NT2/D1 (cell line): ENCODE data around the gene HIRA.

Source experiments
- YY1 ChIP-seq: IDR thresholded peaks from 2 replicates; pipeline ENCODE4 v1.6.1; 2011; ENCODE audit not compliant: insufficient read length, insufficient read depth
- ZNF274 ChIP-seq: IDR thresholded peaks from 2 replicates; pipeline ENCODE4 v1.6.1; 2011; ENCODE audit warnings: mild to moderate bottlenecking, low read depth, low read length

DNA sequence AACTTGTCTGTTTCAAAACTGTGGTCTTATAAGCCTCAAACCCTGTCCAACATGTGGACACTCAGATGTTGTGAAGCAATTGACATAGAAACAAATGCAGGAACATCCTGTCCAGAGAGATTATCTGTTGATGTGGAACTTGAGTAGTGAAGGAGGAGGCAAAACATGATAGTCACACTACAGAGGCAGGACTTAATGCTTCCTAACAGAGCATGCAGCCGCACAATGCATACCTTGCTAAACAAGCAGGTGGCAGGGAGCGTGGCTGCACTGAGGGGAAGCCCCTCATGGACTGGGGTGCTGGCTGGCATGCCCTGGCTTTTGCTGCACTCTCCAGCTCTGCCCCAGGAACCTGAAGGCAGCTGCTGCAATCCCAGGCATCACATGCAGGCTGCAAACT, 10.6 kb upstream of the HIRA start:
- TF ChIP-seq YY1 (no peak), ZNF274 (no peak)
